Prostate gland (tissue), 2 donors: Measurements from ENCODE around the gene TUBB3. TPM values are rescaled to one million over a fixed set of nuclear protein-coding genes. Genes with fewer than 3 reads are reported as not detected.
A peak's percentile ranks its signal among the peaks of the same experiment; 100 is the strongest.

Source experiments
- DNase-seq: peaks from one replicate; pipeline ENCODE4 v3.0.0-alpha.2; 2019; ENCODE audit warnings: low spot score
- H3K27ac ChIP-seq, 2 donors: fragments of 200-600 bp; sonication (generic); 2 replicates each; pipeline ENCODE4 v1.5.1; 2017 to 2019
- H3K27me3 ChIP-seq: fragments of 200-600 bp; sonication (generic); replicated peaks from 2 replicates; pipeline ENCODE4 v1.5.1; 2019; ENCODE audit not compliant: insufficient read depth
- H3K36me3 ChIP-seq, 2 donors: fragments of 200-600 bp; sonication (generic); 1 replicate in 1 of 2; 2 replicates in 1 of 2; pipeline versions ENCODE4 v1.5.1 to v1.8.1; 2017 to 2019
- H3K4me1 ChIP-seq: fragments of 200-600 bp; sonication (generic); replicated peaks from 2 replicates; pipeline ENCODE4 v1.5.1; 2019
- H3K4me3 ChIP-seq, 2 donors: fragments of 200-600 bp; sonication (generic); 2 replicates each; pipeline ENCODE4 v1.5.1; 2017 to 2019
- H3K9me3 ChIP-seq: fragments of 200-600 bp; sonication (generic); 2 replicates; pipeline ENCODE4 v1.5.1; 2017
- POLR2A ChIP-seq: fragments of 450-650 bp; IDR thresholded peaks from one replicate; pipeline ENCODE4 v1.6.1; 2016; ENCODE audit warnings: antibody characterized with exemption, mild to moderate bottlenecking
- POLR2AphosphoS5 ChIP-seq: sonication (generic); formaldehyde crosslinking; IDR thresholded peaks from one replicate; pipeline ENCODE4 v1.6.1; 2017; ENCODE audit warnings: antibody characterized with exemption
- WGBS: methylation state at CpG from one replicate; pipeline ENCODE4 v1.1.5; 2018; 5-methylcytosine and 5-hydroxymethylcytosine counted together
- intact Hi-C: fragments of 100-400 bp; cut with DNase I; formaldehyde crosslinking; loops from one replicate; pipeline ENCODE4 v1.14.2; 2022
- total RNA-seq, 2 donors: library from RNA; depleted of rRNA; stranded (reverse); fragments of >200 nt; gene quantifications; one replicate each; pipeline ENCODE4 v1.1.0, GENCODE V29; 2016
- TF ChIP-seq, protein P1 (sequence below), 4 experiments: fragments of 200-600 bp in 2 of 4; fragments of 450-650 bp in 2 of 4; sonication (generic) in 2 of 4; IDR thresholded peaks; 1 replicate in 3 of 4; 2 replicates in 1 of 4; pipeline ENCODE4 v1.5.1; 2016 to 2019; ENCODE audit warnings: antibody characterized with exemption in 4 of 4, mild to moderate bottlenecking in 2 of 4, moderate library complexity in 2 of 4

The TUBB3 gene
- total RNA-seq, 2 donors from 2014 or later = 0.82 to 20.7 TPM

DNA sequence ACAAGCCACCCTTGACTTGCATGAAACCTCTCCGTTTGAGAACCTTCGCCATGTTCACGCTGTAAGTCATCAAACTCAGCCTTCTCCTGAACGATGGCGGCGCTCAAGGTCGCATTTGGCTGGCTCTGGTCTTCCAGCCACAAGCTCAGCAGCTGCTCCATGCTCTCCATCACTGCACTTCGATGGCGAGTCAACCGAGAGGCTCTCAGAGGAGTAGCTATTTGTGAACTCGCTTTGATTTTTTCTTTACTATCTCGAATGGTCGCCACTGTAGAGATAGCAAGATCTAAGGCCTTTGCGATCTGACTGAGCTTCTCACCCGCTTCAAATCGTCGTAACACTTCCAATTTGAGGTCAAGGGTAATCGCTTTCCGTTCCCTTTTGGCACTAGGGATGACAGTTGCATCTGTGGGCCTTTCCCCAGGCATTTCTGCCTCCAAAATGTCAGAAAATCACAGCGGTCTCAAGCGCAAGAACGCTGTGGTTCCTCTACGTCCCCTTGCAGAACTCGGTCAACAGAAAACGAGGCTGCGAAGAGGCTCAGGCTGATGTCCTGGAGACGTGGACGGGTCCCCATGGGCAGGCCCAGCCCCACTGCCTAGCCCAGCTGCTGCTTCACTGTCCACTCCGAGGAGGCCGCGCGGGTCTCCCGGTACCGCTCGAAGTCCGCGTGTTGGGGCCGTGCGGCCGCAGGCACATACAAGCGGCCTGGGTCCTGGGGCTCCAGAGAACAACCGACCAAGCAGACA, 48.5 kb downstream of the TUBB3 start:
- WGBS = 47% methylated on average over 42 of the region's 42 CpGs
- H3K36me3 ChIP-seq = no peaks in the 10 kb centered on the region
- intact Hi-C loops = no loop called here
- TF ChIP-seq POLR2AphosphoS5 (no peak), POLR2A (no peak)
- TF ChIP-seq, protein P1, sequence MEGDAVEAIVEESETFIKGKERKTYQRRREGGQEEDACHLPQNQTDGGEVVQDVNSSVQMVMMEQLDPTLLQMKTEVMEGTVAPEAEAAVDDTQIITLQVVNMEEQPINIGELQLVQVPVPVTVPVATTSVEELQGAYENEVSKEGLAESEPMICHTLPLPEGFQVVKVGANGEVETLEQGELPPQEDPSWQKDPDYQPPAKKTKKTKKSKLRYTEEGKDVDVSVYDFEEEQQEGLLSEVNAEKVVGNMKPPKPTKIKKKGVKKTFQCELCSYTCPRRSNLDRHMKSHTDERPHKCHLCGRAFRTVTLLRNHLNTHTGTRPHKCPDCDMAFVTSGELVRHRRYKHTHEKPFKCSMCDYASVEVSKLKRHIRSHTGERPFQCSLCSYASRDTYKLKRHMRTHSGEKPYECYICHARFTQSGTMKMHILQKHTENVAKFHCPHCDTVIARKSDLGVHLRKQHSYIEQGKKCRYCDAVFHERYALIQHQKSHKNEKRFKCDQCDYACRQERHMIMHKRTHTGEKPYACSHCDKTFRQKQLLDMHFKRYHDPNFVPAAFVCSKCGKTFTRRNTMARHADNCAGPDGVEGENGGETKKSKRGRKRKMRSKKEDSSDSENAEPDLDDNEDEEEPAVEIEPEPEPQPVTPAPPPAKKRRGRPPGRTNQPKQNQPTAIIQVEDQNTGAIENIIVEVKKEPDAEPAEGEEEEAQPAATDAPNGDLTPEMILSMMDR (IDR thresholded peaks at IDR 0.05) = no peak
- no peaks in the 10 kb centered on the region for H3K9me3 ChIP-seq
- peak overlapping the region; percentile 74 to 98 for H3K4me3 ChIP-seq
- H3K27ac ChIP-seq = peak overlapping the region; percentile 91 to 94
- H3K27me3 ChIP-seq = no peaks in the 10 kb centered on the region
- H3K4me1 ChIP-seq = no peaks in the 10 kb centered on the region
- DNase-seq = no peak

DNA sequence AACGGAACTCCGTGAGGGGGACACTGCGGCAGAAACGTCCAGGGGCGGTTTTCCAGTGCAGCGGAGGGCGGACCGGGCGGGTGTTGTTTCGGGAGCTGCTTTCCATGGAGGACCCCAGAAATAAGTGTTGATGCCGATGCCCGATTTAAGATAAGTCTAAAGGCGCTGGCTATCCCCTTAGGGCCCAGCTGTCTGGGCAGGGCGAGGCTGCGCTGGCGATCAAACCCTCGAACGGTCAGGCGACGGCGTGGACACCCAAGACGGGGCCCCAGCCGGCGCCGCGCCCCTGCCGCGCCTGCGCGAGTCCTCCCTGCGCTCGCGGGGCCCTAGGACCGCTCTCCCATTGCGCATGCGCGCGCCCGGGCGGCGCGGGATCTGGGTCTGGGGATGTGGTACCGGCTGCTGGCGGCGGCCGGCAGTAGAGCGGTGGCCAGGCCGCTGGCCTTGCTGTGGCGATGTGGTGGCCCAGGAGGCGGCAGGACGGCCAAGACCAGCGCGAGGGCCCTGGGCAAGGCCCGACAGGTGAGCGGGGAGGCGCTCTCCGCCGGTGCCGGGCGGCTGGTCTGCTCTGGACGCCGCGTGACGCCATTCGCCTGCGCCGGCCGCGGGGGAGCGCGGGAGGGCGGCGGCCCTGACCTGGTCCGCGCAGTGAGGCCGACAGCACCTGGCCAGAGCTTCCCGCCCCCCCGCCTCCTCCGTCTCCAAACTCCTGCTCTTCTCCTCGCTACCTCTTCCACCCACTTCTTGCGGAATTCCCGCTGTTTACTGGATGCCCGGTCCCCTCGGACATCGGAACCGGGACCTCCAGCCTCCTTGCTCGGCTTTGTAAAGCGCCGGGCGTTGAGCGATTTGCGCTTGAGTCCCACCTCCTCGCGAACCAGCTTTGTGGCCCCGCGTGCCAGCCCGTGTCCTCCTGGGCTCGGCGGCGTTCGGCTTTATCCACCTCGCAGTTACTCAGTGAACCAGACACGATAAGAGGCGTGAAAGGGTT, 49.4 kb downstream of the TUBB3 start:
- H3K4me1 ChIP-seq = no peaks in the 10 kb centered on the region
- no peaks in the 10 kb centered on the region for H3K36me3 ChIP-seq
- peak overlapping the region; percentile 74 to 98 for H3K4me3 ChIP-seq
- DNase-seq = peak; percentile 86
- TF ChIP-seq POLR2A (peak; percentile 76), POLR2AphosphoS5 (peak; percentile 32)
- TF ChIP-seq, protein P1 (IDR thresholded peaks at IDR 0.05) = peak in 2 of 4 experiments; percentile 8 to 42
- peak overlapping the region; percentile 91 to 94 for H3K27ac ChIP-seq
- intact Hi-C loops = no loop called here
- H3K9me3 ChIP-seq = no peaks in the 10 kb centered on the region
- WGBS = 2% methylated on average over 74 of the region's 104 CpGs
- H3K27me3 ChIP-seq = no peaks in the 10 kb centered on the region

DNA sequence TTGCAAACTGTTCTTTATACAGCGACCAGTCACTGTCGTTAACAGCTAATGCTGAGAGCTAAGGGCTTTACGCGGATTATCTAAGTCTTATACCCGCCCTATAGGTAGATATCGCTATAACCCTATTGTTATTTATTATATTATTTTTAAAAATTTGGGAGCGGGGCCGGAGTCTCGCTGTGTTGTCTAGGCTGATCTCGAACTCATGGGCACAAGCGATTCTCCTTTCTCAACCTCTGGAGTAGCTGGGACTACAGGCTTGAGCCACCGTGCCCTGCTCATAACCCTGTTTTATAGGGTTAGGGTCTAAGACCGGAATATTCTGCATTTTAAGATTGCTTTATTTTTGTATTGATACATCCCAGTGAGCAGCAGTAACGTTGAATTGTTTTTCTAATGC, 50.1 kb downstream of the TUBB3 start:
- intact Hi-C loops = no loop called here
- Histone ChIP-seq H3K4me1 (no peaks in the 10 kb centered on the region), H3K27ac (peak overlapping the region; percentile 91 to 94), H3K9me3 (no peaks in the 10 kb centered on the region), H3K27me3 (no peaks in the 10 kb centered on the region), H3K36me3 (no peaks in the 10 kb centered on the region), H3K4me3 (peak overlapping the region; percentile 74 to 98)
- no peak for DNase-seq
- TF ChIP-seq POLR2AphosphoS5 (no peak), POLR2A (no peak)
- TF ChIP-seq, protein P1 (IDR thresholded peaks at IDR 0.05) = no peak
- 17% methylated on average over 14 of the region's 14 CpGs for WGBS

DNA sequence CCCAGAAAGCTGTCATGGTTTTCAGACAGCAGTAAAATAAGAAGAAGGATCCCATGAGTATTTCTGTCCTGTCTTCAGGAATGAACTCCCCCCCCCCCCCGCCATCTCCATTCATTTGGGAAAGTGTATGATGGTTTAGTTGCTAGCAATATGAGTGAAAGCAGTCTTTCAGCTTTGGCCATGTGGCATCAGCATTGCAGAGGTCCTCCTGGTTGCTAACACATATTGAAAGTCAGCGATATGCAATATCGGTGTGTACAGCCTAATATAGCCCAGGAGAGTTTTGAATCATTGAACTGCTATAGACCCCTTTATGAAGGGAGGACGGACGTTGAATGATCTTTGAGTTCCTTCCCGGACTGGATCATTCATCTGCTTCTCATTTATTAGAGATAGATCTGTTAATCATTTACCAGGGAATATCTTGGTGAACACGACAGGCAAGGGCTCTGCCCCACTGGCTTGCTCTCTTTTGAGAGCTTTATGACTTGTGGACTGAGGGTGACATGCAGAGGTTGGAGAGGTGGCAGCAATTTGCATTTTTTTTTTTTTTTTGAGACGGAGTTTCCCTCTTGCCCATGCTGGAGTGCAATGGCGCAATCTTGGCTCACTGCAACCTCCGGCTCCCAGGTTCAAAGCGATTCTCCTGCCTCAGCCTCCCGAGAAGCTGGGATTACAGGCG, 50.7 kb downstream of the TUBB3 start:
- no peak for DNase-seq
- no peaks in the 10 kb centered on the region for H3K9me3 ChIP-seq
- no peak overlapping the region for H3K27ac ChIP-seq
- TF ChIP-seq, protein P1 (IDR thresholded peaks at IDR 0.05) = no peak
- TF ChIP-seq POLR2AphosphoS5 = no peak
- TF ChIP-seq POLR2A = no peak
- peak overlapping the region; percentile 74 to 98 for H3K4me3 ChIP-seq
- no peaks in the 10 kb centered on the region for H3K27me3 ChIP-seq
- H3K4me1 ChIP-seq = no peaks in the 10 kb centered on the region
- 82% methylated on average over 13 of the region's 13 CpGs for WGBS
- intact Hi-C loops = no loop called here
- H3K36me3 ChIP-seq = no peaks in the 10 kb centered on the region
